ENCODE data around the gene BMAL2. TPM values are rescaled to one million over a fixed set of nuclear protein-coding genes. Genes with fewer than 3 reads are reported as not detected.

Gene BMAL2
- total and polyA plus RNA-seq, 3 donors from 2014 or later = 2.7 to 3.7 (median 3.7) TPM

DNA sequence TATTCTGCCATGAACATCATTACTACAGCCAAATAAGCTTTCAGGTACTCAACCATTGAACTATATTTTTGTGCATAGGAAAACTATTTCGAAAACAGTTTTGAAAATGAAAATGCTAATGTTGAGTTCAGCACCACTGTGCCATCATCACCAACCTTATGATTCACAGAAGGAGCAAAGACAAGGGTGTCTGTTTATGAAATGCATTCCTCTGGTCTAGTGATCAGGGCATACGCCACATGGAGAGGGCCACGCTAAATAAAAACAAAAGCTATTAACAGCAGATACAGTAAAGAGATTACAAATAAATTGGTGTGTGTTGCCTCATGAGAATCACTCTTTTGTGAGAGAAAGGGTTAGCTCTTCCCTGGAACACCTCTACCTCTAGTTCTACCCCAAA lies 43.2 kb upstream of the BMAL2 start:
- no peak for DNase-seq
- Histone ChIP-seq H3K27me3 (no peaks in the 10 kb centered on the region), H3K36me3 (ENCODE audit: low read depth, missing control alignments) (no peaks in the 10 kb centered on the region), H3K4me1 (peaks cover 47% of the 10 kb centered on the region), H3K27ac (peak overlapping the region in 1 of 2 donors; percentile 4), H3K9me3 (no peaks in the 10 kb centered on the region), H3K4me3 (no peak overlapping the region)
- 81 to 85% methylated on average over 3 of the region's 3 CpGs for WGBS, 2 donors
- intact Hi-C loops (cut with DNase I; ENCODE audit: low total_unique reads) = no loop called here
- no peak for TF ChIP-seq POLR2A (IDR thresholded peaks at IDR 0.05)

DNA sequence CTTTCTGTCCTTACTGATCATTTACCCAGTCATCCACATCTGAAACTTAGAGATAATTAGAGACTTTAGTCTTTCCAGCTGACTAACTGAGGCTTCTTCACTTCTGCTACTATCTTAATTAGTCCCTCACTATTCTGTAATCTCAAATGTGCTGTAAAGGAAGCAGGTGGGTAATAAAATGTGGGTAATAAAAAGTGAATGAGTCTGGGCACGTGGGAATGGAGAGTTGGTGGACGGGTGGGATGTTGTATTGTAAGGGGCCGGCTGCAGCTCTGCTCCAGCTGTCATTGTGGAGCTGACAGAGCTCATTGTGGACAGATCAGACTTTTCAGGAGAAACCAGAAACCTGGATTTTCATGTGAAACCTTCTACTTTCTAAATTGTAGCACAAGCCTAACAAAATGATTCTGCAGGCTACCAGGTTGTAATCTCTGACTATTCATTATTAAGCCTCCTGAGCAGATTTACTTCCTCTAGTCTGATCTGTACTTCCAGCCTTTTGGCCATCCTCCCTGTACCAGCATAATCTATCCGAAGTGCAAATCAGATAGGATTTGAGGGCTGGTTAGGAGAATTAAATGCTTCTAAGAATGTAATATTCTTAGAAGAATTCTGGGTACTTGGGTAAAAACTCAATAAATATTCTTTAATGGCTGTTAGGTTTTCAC lies 42.0 kb upstream of the BMAL2 start:
- no peak for DNase-seq
- peaks cover 55% of the 10 kb centered on the region for H3K4me1 ChIP-seq
- TF ChIP-seq POLR2A (IDR thresholded peaks at IDR 0.05) = no peak
- TF ChIP-seq, protein P1, sequence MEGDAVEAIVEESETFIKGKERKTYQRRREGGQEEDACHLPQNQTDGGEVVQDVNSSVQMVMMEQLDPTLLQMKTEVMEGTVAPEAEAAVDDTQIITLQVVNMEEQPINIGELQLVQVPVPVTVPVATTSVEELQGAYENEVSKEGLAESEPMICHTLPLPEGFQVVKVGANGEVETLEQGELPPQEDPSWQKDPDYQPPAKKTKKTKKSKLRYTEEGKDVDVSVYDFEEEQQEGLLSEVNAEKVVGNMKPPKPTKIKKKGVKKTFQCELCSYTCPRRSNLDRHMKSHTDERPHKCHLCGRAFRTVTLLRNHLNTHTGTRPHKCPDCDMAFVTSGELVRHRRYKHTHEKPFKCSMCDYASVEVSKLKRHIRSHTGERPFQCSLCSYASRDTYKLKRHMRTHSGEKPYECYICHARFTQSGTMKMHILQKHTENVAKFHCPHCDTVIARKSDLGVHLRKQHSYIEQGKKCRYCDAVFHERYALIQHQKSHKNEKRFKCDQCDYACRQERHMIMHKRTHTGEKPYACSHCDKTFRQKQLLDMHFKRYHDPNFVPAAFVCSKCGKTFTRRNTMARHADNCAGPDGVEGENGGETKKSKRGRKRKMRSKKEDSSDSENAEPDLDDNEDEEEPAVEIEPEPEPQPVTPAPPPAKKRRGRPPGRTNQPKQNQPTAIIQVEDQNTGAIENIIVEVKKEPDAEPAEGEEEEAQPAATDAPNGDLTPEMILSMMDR (IDR thresholded peaks at IDR 0.05) = no peak
- intact Hi-C loops (cut with DNase I; ENCODE audit: low total_unique reads) = no loop called here
- peak overlapping the region; percentile 46 to 64 for H3K27ac ChIP-seq
- no peaks in the 10 kb centered on the region for H3K27me3 ChIP-seq
- WGBS, 2 donors = 43 to 57% methylated on average over 4 of the region's 4 CpGs
- no peaks in the 10 kb centered on the region for H3K9me3 ChIP-seq
- no peaks in the 10 kb centered on the region for H3K36me3 ChIP-seq (ENCODE audit: low read depth, missing control alignments)
- no peak overlapping the region for H3K4me3 ChIP-seq

DNA sequence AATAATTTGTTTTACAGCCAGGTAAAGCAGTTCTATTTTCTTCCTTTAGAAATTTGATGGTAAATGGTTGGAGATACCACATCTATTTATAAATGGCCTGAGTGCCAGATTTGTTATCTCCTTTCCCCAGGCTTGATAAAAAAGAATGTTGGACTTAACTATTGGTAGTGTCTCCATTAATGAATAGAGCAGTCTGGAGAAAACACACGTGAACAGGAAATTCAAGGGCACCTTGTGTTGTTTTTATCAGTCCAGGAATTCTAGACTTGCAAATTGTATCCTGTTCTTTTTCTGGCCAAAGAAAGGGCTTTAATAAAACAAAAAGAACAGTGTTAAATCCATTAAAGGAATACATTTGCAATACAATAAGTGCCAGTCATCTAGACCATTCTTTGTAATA lies 40.8 kb upstream of the BMAL2 start:
- peak overlapping the region; percentile 48 to 64 for H3K27ac ChIP-seq
- 29 to 33% methylated on average over 1 of the region's 1 CpG for WGBS, 2 donors
- H3K36me3 ChIP-seq (ENCODE audit: low read depth, missing control alignments) = no peaks in the 10 kb centered on the region
- TF ChIP-seq, protein P1 (IDR thresholded peaks at IDR 0.05) = no peak
- TF ChIP-seq POLR2A (IDR thresholded peaks at IDR 0.05) = no peak
- intact Hi-C loops (cut with DNase I; ENCODE audit: low total_unique reads) = no loop called here
- H3K4me3 ChIP-seq = no peak overlapping the region
- peaks cover 57% of the 10 kb centered on the region for H3K4me1 ChIP-seq
- H3K9me3 ChIP-seq = no peaks in the 10 kb centered on the region
- H3K27me3 ChIP-seq = no peaks in the 10 kb centered on the region
- peak; percentile 33 for DNase-seq

DNA sequence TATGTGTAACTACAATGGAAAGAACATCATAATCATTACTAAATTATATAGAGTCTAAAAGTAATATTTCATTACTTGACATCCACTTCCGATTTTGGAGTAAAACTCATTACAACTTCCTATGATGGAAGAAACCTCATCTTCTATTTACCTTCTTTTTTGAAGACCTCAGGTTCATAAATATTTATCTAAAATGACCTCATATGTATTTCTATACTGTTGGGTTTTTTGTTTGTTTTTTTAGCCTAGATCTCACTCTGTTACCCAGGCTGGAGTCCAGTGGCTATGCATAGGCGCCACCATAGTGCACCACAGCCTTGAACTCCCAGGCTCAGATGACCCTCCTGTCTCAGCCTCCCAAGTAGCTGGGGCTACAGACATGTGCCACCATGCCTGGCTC lies 39.9 kb upstream of the BMAL2 start:
- Histone ChIP-seq H3K4me1 (peaks cover 57% of the 10 kb centered on the region), H3K36me3 (ENCODE audit: low read depth, missing control alignments) (no peaks in the 10 kb centered on the region), H3K4me3 (no peak overlapping the region), H3K27ac (peak overlapping the region; percentile 27 to 64), H3K9me3 (no peaks in the 10 kb centered on the region), H3K27me3 (no peaks in the 10 kb centered on the region)
- DNase-seq = no peak
- TF ChIP-seq, protein P1 (IDR thresholded peaks at IDR 0.05) = no peak
- no peak for TF ChIP-seq POLR2A (IDR thresholded peaks at IDR 0.05)
- WGBS, 2 donors = 76 to 84% methylated on average over 2 of the region's 2 CpGs
- intact Hi-C loops (cut with DNase I; ENCODE audit: low total_unique reads) = no loop called here

DNA sequence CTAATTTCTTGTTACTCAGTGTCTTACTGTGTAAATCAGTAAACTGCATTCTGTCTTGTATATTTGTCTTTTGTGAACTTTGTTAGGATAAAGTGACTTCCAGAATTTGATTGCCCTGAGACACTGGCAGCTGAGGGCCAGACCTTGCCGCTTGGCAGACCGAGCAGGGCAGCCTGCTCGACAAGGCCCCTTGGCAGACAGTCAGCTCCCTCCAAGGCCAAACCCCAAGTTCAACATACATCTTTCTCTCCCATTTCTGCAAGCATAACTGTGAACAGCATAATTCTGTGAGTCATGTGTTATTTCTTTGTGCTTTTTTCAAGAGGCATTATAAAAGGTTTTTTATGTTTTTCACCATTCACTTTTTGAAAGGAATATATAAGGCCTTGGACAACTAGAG lies 39.2 kb upstream of the BMAL2 start:
- Histone ChIP-seq H3K27ac (peak overlapping the region; percentile 27 to 64), H3K4me1 (peaks cover 57% of the 10 kb centered on the region), H3K27me3 (no peaks in the 10 kb centered on the region), H3K4me3 (no peak overlapping the region), H3K9me3 (no peaks in the 10 kb centered on the region), H3K36me3 (ENCODE audit: low read depth, missing control alignments) (no peaks in the 10 kb centered on the region)
- 38 to 48% methylated on average over 3 of the region's 3 CpGs for WGBS, 2 donors
- intact Hi-C loops (cut with DNase I; ENCODE audit: low total_unique reads) = no loop called here
- peak; percentile 72 for DNase-seq
- TF ChIP-seq POLR2A (IDR thresholded peaks at IDR 0.05) = no peak
- TF ChIP-seq, protein P1 (IDR thresholded peaks at IDR 0.05) = no peak
